Testis (tissue), 2 donors: Measurements from ENCODE around the gene SH3PXD2B.

Source experiments
- CTCF ChIP-seq, 3 experiments: fragments of 450-650 bp in 2 of 3; fragments of 200-600 bp in 1 of 3; sonication (generic) in 1 of 3; IDR thresholded peaks; one replicate each; pipeline ENCODE4 v1.5.1; 2016 to 2019; ENCODE audit warnings: antibody characterized with exemption in 3 of 3, mild to moderate bottlenecking in 2 of 3, moderate library complexity in 1 of 3
- POLR2A ChIP-seq: fragments of 450-650 bp; IDR thresholded peaks from one replicate; pipeline ENCODE4 v1.6.1; 2017; ENCODE audit warnings: antibody characterized with exemption, mild to moderate bottlenecking, moderate library complexity

- TF ChIP-seq CTCF (IDR thresholded peaks at IDR 0.05) (no peak), POLR2A (no peak)
Observed at GRCh38 chr5:172305380-172305779, 148.9 kb downstream of the SH3PXD2B start.
